Germinal center (tissue), 1 donor: ENCODE data around the gene CHST10.
A peak's percentile ranks its signal among the peaks of the same experiment; 100 is the strongest.
"Not testable (repeated sequence)": the region's sequence is repeated elsewhere in the genome, so short reads cannot be mapped to it uniquely, and the experiment has no call there.

ENCODE experiments used
- DNase-seq: peaks from one replicate; pipeline ENCODE4 v3.0.0; 2012; ENCODE audit warnings: mixed read lengths, low spot score

Gene CHST10, protein sequence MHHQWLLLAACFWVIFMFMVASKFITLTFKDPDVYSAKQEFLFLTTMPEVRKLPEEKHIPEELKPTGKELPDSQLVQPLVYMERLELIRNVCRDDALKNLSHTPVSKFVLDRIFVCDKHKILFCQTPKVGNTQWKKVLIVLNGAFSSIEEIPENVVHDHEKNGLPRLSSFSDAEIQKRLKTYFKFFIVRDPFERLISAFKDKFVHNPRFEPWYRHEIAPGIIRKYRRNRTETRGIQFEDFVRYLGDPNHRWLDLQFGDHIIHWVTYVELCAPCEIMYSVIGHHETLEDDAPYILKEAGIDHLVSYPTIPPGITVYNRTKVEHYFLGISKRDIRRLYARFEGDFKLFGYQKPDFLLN

DNA sequence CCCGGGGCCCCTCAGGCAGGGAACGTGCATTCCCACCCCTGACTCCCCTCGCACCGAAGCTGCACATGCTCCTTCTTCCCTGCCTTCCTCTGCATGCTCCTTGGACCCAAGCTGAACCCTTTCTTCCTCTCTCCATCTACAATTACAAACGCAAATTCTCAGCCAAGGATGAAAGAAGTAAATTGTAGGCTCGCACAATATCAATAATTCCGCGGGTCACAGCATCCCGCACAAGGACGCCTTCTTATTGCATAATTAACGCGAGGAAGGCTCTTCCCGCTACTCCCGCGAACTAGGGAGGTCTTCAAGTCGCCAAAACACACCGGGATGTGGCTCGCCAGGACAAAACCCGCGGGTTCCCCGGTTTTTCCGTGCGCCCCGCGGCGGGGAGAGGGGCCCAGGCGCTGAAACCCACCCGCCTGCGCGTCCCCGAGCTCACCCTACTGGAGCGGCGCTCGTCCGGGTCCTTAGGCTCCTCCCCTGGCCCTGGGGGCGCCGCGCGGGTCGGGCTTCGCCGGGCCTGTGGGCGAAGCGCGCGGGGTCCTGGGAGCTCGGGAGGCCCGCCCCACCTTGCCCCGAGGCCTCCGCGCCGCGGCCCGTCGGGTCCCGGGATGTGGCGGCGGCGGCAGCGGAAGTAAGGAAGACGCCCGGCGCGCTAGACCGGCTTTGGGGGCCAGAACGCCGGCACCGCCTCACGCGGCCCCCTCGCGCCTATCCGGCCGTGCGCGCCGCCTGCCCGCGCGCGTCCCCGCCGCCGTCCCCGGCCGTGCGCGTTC, at the start of gene CHST10:
Gene CHST10, minus strand, starts transcription at position 734 of the 776 bp plus-strand sequence. CDS start 10,993 bp downstream, outside the sequence.
- DNase-seq: peak; percentile 83

DNA sequence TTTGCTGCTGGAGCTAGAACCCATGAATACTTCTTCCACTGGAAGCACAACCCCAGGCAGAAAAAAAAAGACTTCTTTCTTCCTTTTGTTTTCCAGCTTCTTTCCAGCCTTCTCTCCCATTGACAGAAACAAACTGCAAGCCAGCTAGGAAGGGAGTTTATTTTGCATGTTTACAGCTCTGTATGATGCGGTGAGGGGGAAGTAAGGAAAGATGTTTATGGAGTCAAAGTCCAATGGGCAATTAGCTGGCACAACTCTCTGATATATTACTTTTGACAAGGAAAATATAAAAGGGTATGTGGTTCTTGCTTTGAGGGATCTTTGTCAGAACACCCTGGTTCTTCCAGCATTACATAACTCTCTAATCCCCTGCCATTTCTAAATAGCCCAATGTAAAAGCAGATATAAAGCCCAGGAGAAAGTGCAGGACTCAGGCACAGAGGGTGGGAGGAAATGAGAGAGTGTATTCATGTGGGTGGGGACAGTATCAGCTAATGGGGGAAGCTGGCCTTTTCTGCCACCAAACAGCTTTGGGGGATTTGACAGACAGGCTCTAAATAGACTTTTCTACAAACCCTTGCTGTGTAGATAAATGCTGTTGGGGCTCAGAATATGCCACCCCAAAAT, 43.5 kb upstream of the CHST10 start:
- DNase-seq: no peak

DNA sequence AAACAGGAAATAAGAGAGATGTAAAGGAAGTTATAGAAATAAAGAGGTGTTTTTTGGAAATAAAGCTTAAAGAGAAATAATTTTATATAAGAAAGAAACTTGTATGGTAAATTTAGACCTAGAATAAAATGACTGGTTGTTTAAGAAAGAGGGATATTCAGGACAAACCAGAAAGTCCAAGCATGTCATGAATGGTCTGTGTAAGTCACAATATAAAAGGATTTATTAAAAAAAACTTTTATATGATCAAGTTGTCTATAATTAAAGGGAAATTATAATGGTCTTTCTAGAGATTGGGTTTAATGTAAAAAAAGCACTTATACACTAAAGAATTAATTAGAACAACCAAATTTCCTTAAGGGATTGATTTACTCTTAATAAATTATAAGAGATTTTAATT, 38.9 kb upstream of the CHST10 start:
- DNase-seq: not testable (repeated sequence)

DNA sequence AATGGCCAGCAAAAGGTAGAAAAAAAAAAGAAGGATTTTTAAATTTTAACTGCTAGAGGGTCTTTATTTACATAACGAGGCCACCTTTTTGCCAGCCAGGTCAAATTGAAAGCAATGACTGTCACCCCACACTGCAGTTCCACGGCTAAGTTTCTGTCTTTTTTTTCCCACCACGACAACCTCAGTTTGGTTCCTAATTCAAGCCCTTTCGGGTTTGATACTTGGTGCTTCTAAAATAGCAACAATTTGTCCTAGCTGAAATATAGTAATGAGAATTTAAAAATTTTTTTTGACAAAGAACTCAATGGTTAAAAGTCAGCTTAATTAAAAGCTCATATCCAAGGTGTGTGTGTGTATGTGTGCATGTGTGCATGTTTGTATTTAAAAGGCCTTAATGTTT, 36.4 kb upstream of the CHST10 start:
- no peak for DNase-seq

DNA sequence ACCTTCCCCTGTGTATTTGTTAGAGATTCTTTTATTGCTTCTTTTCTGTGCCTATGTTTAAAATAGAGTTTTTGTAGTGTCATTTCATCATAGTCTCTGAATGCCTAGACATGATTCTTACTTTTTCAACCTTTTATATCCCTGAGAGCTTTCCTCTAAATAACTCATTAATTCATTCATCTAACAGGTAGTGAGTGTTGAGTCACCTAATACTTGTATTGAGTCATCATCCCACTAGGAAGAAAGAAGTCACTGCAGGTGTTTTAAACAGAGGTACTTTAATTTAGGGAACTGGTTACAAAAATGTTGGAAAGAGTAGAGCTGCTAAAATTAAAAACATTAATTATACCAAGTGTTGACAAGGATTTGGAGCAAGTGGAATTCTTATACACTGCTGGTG, 34.3 kb upstream of the CHST10 start:
- no peak for DNase-seq

DNA sequence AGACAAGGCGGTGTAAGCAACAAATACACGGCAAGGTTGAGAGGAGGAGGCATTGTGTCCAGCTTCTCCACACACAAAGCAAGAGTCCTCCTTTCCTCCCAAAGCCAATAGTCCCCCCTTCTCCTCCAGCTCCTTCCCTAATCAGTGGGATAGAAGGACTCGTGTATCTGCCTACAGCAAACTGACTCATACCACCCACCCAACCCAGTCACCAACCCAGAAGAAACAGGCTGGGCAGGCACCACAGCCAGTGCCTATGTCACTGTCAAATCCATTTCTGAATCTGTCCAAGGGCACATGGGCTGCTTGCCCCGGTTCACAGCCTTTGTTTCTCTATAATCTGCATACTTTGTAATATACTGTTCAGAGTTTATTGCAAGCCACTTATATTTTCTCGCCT, 33.6 kb upstream of the CHST10 start:
- DNase-seq: no peak

DNA sequence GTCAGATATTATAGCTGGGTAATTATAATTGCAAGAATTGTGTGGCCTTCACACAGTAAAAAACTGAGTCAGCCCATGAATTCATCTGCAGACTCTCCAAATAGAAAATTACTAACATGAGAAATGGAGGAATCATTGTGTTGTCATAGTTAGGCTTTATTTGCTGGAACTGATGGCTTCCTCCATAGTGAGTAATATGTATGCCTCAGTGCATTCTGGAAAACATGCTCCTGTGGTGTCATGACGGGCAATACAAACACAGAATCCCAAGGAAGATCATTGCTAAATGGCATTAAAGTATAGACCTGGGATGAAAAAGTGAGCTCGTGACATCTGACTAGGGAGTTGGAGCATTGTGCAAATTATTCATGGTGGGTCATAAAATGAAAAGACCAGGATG, 29.2 kb upstream of the CHST10 start:
- no peak for DNase-seq

DNA sequence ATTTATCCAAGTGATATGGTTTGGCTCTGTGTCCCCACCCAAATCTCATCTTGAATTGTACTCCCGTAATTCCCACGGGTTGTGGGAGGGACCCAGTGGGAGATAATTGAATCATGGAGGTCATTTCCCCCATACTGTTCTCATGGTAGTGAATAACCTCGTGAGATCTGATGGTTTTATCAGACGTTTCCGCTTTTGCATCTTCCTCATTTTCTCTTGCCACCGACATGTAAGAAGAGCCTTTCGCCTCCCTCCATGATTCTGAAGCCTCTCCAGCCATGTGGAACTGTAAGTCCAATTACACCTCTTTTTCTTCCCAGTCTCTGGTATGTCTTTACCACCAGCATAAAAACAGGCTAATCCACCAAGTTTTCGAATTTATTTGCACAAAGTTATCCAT, 20.3 kb upstream of the CHST10 start:
- no peak for DNase-seq

DNA sequence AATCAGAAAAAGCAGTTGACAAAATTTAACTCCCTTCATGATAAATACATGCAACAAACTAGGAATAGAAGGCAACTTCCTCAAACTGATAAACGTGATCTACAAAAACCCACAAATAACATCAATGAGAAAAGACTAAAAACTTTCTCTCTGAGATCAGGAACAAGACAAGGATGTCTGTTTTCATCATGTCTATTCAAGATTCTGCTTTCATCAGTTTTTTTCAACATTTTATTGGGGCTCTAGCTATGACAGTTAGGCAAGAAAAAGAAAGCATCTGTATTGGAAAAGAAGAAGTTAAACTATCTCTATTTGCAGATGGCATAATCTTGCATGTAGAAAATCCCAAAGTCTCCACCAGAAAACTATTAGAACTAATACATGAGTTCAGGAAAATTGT, 12.3 kb upstream of the CHST10 start:
- DNase-seq: no peak

DNA sequence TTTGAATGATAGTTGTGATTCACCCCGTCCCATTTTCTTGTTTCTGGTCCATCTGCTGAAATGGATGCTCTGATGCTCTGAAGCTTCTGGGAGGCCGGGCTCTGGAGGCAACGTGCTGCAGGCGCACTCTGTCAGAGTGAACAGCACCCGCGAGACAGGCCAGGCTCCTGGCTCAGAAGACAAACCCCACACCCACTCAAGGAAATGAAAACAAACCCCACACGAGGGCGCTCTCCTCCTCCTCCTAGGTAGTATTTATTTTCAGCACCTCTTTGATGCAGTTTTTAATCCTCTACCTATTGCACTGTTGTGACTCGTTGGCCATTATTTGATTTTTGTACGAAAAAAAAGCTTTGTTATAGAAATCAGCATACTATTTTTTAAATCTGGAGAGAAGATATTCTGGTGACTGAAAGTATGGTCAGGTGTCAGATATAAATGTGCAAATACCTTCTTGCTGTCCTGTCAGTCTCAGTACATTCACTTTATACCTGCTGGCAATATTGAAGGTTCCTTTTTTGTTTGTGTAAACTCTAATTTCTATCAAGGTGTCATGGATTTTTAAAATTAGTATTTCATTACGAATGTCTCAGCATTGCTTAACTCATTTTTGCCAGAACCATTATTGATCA, 10.3 kb upstream of the CHST10 start:
- peak; percentile 52 for DNase-seq

DNA sequence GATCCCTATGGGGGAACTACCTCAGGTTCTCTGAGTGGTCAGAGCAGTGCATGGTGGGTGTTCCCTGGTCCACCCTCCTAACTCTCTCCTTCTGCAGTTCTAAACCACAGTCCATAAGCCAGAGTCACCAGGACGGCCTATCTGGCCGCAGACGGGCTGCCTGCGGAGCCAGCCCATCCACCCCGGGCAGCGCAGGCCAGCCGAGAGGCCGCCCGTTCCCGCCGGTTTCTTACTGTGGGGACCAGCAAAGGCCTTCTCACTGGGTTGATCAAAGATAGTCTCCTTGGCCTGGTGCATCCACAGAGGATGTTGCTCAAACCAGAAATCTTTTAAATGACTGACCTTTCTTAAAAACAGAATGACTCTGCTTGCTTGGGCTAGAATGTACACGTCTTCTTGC, 9.6 kb upstream of the CHST10 start:
- DNase-seq: no peak

DNA sequence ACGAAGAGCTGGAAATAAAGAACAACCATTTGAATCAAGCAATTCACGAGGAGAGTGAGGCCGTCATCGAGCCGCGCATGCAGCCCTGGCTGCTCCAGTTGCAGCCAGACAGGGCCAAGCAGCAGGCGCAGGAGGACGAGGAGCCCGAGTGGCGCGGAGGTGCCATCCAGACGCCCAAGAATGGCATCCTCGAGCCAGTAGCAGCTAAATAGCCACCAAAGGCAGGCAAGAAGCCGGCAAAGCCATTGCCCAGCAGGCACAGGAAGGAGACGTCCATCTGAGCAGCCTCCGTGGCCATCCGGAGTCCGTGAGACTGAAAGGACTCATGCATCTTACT, 8.9 kb upstream of the CHST10 start:
- DNase-seq: no peak

DNA sequence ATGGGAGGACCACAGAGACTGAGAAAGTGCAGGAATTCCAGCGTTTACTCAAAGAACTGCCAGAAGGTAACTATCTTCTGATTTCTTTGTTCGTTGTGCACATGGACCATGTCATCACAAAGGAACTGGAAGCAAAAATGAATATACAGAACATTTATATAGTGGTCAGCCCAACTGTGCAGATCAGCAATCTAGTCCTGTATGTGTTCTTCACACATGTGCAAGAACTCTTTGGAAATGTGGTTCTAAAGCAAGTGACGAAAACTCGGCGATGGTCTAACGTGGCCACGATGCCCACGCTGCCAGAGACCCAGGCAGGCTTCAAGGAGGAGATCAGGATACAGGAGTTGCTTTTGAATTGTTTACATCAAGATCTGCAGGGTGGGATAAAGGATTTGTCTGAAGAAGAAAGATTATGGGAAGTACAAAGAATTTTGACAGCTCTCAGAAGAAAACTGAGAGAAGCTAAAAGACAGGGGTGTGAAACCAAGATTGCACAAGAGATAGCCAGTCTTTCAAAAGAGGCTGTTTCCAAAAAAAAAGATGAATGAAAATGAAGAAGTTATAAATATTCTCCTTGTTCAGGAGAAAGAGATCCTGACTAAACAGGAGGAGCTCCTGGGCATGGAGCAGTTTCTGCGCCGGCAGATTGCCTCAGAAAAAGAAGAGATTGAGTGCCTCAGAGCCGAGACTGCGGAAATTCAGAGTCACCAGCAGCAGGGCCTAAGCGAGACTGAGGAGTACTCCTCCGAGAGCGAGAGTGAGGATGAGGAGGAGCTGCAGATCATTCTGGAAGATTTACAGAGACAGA, 8.3 kb upstream of the CHST10 start:
- DNase-seq: no peak

DNA sequence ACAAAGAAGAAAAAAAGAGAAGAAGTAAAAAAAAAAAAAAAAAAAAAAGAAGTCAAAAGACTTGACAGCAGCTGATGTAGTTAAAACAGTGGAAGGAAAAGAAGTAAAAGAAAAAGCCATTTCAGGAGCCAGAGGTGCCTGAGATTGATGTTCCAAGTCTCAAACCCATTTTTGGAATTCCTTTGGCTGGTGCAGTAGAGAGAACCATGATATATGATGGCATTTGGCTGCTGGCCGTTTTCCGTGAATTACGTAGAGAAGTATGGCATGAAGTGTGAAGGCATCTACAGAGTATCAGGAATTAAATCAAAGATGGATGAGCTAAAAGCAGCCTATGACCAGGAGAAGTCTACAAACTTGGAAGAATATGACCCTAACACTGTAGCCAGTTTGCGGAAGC, 7.6 kb upstream of the CHST10 start:
- DNase-seq: no peak

DNA sequence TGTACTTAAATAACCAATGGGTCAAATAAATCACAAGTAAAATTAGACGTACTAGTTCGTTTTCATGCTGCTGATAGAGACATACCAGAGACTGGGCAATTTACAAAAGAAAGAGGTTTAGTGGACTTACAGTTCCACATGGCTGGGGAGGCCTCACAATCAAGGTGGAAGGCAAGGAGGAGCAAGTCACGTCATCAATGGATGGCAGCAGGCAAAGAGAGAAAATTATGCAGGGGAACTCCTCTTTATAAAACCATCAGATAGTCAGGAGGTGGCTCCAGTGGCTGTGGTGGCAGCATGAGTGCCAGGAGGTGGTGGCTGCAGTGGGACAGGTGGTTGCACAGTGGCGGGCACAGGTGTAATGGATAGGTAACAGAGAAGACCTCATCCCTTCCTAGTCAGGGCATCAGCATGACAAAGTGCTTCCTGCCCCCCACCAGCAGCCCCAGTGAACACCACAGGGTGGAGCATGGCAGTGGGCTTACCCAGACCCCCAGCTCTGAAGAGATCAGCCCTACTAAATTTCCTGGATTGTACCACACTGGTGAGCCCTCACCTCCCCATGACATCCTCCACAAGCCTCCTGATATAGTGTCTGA, 6.9 kb upstream of the CHST10 start:
- no peak for DNase-seq

DNA sequence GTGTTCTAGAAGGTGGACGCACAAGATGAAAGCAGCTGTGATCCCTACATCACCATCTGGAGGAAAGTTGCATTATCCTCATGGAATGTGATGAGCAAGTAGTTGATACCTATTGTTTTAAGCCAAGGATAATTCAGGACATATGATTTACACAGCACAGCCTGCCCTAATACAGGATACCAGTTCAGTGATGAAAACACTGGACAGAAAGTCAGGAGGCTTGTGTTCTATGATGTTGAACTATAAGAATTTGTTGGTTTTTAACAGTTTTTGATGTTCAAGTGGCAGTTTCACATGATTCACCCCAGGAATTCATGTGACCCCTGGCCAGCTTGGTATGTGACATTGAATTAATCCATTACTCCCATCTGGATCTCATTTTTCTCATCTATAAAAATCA, 6.2 kb upstream of the CHST10 start:
- no peak for DNase-seq

DNA sequence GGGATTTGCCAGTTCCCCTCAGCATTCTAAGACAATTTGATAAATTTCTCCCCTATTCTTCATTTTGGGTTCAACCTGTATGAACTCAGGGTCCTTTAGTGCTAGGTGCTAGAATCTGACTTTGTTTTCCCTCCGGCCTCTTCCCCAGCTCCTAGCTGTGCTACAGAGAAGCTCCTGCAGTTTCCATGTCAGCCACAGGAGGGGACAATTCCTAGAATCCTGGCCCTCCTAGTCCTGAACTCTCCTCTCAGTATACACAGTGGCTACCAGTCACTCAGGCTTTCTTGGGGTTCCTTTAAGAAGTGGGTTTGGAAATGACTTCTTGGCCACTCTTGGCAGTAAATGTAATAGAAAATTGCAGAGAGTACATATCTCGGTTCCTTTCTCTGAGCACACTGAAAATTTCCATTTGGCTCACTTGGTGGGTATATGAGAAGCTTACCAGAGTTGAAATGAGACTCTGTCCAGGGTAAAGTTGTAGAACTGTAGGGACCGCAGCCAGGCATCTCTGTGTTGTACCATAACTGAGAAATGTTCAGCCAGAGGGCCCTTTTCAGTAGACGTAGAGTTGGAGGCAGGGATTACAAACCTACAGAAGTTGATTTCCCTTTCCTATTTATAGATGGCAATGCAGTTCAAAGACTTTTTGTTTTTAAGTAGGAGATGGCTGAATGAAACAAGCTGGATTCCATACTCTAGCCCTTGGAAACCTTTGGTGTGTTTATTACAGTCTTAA, 5.0 kb upstream of the CHST10 start:
- DNase-seq: no peak

DNA sequence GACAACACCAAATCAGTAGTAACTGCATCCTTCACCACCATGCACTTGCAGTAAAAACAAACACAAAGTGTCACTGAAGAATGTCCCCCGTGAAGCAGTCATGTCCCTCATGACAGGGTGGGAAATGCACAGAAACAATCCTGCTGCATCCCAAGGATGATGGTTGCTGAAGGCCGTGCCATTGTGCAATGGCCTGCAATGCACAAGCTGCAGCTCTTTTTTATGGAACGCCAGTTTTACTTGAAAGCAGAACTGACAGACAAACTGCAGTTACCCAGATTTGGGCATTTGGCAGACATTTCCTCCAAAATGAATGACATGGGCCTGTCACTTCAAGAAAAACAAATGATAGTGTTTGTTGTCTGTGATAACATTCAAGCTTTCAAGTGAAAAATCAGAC, 2.4 kb upstream of the CHST10 start:
- no peak for DNase-seq

DNA sequence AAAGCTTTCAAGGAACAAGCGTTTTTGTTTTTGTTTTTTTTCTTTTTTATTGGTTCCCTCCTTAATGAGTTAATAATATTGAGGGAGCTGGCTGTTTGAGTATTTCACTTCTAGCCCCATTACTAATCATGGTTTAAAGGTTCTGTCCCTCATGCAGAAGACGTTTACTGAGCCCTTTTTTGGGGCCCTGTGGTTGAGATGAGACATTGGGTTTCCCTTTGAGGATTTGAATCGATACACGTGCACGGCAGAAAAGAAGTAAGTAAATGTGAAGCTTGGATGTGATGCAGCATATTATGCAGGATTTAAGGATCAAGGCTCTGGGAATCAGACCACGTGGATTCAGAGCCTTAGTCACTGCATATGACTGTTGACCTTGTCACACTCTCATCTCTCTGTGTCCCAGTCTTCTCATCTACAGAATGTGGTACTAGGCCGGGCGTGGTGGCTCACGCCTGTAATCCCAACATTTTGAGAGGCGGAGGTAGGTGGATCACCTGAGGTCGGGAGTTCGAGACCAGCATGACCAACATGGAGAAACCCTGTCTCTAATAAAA, 1.0 kb upstream of the CHST10 start:
- DNase-seq: no peak

DNA sequence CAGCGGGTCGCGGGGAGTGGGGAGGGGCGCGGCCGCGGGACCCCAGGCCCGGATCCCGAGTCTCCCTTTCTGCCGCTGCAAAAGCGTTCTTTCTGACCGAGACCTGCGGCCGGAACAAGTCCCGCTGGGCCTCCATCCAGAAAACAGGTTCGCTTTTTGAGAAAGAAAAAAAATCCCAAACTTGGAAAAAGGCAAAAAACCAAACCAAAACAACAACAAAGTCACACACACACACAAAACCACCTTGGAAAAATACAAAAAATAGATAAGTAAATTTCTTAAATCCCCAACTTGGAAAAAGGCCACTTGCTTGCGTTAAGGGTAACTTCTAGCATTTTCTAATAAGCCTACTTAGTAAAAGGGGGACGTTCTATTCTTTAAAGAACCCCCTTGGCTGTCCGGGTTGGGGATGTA, 250 bp upstream of the CHST10 start:
- DNase-seq: no peak
